GM21825 (cell line): ENCODE results near the gene TAL2.

Experiments used
- ATAC-seq: cut with Tn5 transposase; IDR thresholded peaks from one replicate; pipeline ENCODE4 v1.9.1; 2021; ENCODE audit warnings: mild to moderate bottlenecking, moderate library complexity; ENCODE audit not compliant: unreplicated experiment

TAL2 gene

GRCh38 chr9:105673850-105674387 lies 11.7 kb downstream of the TAL2 start:
- no peak for ATAC-seq

DNA sequence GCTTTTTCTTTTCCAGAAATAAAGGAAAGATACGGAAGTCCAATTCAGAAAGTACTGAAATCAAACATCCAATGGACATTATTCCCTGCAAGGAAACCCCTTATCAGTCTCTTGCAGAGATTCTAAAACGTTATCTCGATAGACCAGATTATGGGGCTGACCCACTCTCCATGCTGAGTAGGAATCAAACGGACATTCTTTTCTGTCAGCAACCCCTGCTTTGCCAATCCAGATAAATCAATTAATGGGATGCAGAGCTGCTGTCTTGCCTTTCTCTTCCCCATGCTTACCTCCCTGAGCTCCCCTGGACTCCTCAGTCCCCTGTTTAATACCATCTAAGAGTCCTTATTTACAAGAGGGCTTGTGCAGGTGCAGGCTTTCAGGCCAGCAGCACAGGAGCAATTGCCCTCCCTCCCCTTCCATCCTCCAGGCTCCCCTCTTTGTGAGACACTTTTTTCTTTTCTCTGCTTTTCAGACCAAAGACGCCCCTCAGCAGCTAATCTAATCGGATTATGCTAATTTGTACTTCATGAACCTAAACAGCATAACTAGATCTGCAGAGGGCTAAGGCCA lies 14.2 kb downstream of the TAL2 start:
- ATAC-seq = no peak

GRCh38 chr9:105678163-105678562 lies 15.9 kb downstream of the TAL2 start:
- no peak for ATAC-seq

- no peak for ATAC-seq
Observed at GRCh38 chr9:105678781-105679180, 16.5 kb downstream of the TAL2 start.

- ATAC-seq = no peak
Observed at GRCh38 chr9:105679257-105680022, 17.2 kb downstream of the TAL2 start.

DNA sequence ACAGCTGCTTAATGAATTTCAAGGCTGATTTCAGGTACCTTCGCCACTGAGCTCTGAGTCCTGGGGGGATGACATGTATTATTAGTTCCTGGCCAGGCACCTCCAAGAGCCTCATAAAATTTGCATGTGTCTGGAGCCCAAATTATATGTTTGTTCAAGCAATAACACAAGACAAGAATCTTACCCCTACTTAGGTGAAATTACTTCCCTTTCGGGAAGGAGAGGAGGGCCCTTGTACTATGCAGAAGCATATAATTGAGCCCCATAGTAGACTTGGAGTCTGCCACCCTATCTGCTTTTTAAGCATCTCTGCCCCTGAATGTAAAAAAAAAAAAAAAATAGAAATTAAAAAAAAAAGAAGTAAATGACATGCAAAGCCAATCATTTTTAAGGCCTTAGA lies 19.1 kb downstream of the TAL2 start:
- no peak for ATAC-seq

DNA sequence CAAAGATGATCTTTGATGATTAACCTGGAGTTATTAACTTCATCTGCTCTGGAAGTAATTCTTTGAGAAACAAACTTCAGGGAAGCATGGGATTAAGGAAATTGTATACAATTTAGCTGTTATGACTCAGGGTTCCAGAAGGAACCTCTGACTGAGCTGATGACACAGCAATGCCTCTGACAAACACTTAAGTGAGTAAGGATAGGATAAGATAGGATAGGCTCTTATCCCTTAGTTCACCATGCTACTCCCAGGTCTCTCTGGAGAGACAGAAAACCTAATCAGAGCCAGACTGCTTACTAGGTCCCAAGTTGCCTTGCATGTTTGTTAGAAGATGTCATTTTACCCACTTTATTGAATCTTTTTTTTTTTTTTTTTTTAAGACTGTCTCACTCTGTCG lies 19.5 kb downstream of the TAL2 start:
- ATAC-seq = no peak

DNA sequence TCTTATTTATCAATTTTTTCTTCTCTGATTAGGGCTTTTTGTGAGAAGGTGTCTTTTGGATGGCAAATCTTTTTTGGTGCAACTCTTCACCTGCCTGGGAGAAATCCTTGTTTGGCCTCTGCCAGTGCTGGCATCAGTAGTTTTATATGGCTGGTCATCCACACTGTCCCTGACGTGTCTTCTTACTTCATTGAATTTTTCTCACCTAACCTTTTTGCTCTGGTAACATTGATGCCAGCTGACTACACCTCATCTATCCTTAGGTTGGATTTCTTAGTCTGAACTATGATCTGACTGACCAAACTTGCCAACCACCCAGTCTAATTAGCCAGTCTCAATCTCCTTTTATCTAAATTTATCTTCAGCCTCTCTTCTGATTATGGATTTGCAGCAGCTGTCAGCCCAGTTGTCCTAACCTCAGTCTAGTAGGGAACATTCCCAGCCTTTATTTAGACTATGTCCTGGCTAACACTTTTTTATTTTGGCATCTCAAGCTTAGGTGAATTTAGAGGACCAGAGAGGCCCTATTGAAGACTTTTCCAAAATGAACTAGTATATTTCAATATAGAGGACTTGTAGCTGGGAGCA lies 21.5 kb downstream of the TAL2 start:
- no peak for ATAC-seq

- ATAC-seq = no peak
Observed at GRCh38 chr9:105686936-105687335, 24.7 kb downstream of the TAL2 start.

- ATAC-seq = no peak
Observed at GRCh38 chr9:105690742-105691141, 28.5 kb downstream of the TAL2 start.

DNA sequence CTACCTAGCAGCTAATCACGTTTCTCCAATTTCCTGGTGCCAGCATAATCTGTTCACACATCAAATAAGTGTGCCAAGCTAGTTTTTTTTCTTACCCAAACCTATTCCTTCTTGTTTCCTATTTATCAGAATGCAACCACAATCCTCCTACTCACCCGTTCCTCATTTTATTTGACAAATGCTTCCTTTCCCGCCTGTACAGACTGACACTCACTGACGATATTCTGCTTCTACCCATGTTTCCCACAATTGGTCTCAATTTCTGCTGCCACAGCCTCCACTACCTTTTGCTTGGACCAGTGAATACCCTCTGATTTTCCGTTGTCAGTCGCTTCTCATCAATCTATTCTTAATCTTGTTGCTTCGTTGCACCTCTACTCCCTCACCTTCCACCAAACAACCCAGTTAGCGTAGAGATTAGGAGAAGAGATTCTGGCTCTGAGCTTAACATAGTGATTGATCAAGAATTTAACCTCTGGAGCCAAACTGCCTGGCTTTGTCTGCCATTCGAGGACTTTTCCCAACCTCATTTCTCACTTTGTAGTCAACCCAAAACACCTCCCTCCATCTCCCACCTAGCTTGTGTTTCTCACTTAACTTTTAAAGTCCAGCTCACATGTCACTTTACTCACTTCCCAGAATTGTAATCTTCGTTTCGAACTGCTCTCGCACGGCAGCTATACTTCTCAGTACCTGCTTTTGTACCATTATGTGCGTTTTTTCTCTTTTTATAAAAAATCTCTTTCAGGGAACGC lies 31.4 kb downstream of the TAL2 start:
- ATAC-seq = peak; percentile 25

GRCh38 chr9:105694190-105694847 lies 32.1 kb downstream of the TAL2 start, which contains the start of gene TMEM38B:
TMEM38B (plus strand) TSS chr9:105694541; CDS start chr9:105694661, 120 bp downstream.
- peak; percentile 79 for ATAC-seq

DNA sequence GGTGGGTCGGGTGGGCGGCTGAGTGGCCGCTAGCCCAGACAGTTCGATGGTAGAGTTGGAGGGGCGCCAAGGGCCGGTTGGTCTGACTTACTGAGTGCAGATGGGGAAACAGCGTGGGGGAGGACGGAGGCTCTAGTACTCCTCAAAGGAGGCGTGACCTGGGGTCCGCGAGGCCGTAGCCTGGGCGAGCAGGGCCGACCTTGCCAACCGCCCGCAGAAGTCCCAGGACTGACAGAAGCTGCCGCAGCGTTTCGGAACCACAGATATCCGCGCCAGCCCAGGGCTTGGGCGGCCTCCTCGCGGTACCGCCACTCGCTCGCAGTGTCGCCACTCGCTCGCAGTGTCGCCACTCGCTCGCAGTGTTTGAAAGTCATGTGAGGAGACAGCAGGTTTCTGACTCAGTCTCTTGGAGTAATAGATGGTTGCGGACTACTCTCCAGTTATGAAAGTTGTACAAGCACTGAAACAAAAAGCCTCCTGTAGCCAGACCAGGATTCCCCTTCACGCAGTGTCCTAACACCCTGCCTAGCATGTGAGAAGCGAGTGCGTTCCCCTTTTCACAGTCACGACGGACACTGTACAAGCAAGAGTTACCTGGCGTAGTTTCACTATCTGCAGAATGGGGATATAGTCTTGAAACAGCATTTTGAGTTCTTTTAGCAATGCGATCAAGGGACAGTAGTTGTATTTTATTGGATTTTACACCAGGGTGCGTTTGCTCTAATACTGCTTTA lies 32.8 kb downstream of the TAL2 start:
- peak; percentile 63 for ATAC-seq

GRCh38 chr9:105696219-105696793 lies 34.0 kb downstream of the TAL2 start:
- ATAC-seq = no peak

DNA sequence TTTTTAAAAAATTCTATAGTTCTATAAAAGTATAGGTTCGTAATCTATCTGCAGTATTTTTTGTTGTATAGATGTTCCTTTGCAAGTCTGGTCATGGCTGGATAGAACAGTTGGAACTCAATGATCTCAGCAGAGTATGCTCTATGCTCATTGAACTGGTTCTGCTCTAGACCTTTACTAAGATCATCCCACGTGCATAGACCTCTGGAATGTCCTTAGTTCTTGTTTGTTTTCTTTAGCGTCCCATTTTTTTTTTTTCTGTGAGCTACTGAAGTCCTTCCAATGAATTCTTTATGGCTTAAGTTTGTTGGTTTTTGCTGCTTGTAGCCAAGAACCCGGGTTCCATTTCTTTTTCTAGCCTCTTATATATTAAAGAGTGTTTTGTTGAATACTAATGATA lies 35.6 kb downstream of the TAL2 start:
- ATAC-seq = no peak

- ATAC-seq = no peak
Observed at GRCh38 chr9:105698348-105698870, 36.2 kb downstream of the TAL2 start.

- ATAC-seq = no peak
Observed at GRCh38 chr9:105700668-105701067, 38.4 kb downstream of the TAL2 start.

DNA sequence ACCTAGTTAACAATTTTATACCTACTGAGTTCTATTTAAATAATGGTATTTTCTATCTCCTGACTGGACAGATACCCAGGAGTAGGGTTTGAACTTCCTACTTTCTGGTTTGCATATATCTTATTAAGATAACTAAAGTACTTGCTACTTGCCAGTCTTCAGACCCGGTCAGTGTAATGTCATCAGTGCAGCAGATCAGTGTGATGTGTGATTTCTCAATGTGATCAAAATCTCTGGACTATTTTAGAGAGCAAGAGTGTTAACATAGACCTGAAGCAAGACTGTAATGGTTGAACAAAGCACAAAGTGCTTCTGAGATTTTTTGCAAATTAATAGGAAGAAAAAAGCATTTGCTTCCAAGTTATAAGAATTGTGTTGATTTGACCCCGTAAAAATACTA lies 38.9 kb downstream of the TAL2 start:
- ATAC-seq = no peak

DNA sequence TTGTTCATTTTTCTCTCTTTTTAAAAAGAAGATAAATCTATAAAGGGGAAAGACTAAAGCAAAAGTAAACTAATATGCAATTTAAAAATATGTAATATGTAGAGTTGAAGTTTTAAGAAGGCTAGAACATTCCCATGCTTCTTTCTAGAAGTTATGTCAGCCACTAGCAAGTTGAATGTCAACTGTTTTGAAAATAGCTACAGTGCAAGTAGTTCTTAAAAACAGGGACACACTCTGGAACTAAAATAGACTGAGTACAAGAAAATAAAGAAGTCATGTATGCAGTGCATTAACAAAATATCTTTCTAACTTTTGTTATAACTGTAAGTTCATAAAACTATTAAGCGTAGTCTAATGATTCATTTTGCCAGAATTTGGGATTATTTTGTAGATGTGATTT lies 40.0 kb downstream of the TAL2 start:
- ATAC-seq = no peak
